ENCODE data around the gene BNC2.

The BNC2 gene

GRCh38 chr9:16429671-16430070 lies 440.8 kb downstream of the BNC2 start:
- TF ChIP-seq RAD21 (IDR thresholded peaks at IDR 0.05; ENCODE audit: low read depth) (no peak), EP300 (IDR thresholded peaks at IDR 0.05; ENCODE audit: borderline replicate concordance) (no peak), NFIC (IDR thresholded peaks at IDR 0.05) (no peak), MAX (IDR thresholded peaks at IDR 0.05) (no peak), REST (IDR thresholded peaks at IDR 0.05; ENCODE audit: low read depth) (no peak), TAF1 (IDR thresholded peaks at IDR 0.05; ENCODE audit: low read depth) (no peak), YY1 (IDR thresholded peaks at IDR 0.05; ENCODE audit: low read depth) (no peak), CEBPB (IDR thresholded peaks at IDR 0.05) (no peak), CREB1 (IDR thresholded peaks at IDR 0.05; ENCODE audit: low read depth) (no peak)

GRCh38 chr9:16427873-16428427 lies 442.5 kb downstream of the BNC2 start:
- TF ChIP-seq CREB1 (IDR thresholded peaks at IDR 0.05; ENCODE audit: low read depth) (no peak), TCF12 (IDR thresholded peaks at IDR 0.05; ENCODE audit: low read depth) (no peak), EGR1 (IDR thresholded peaks at IDR 0.05) (no peak)

GRCh38 chr9:16426716-16427115 lies 443.8 kb downstream of the BNC2 start:
- no peak for TF ChIP-seq RAD21 (IDR thresholded peaks at IDR 0.05; ENCODE audit: low read depth)
- no peak for TF ChIP-seq EP300 (IDR thresholded peaks at IDR 0.05; ENCODE audit: borderline replicate concordance)
- no peak for TF ChIP-seq NFIC (IDR thresholded peaks at IDR 0.05)
- TF ChIP-seq FOXM1 (IDR thresholded peaks at IDR 0.05; ENCODE audit: borderline replicate concordance, low read depth), result no peak
- no peak for TF ChIP-seq USF1 (IDR thresholded peaks at IDR 0.05)
- TF ChIP-seq CREB1 (IDR thresholded peaks at IDR 0.05; ENCODE audit: low read depth), result no peak
- TF ChIP-seq EGR1 (IDR thresholded peaks at IDR 0.05), result no peak
- no peak for TF ChIP-seq CEBPB (IDR thresholded peaks at IDR 0.05)
- TF ChIP-seq TCF12 (IDR thresholded peaks at IDR 0.05; ENCODE audit: low read depth), result no peak
- TF ChIP-seq REST (IDR thresholded peaks at IDR 0.05; ENCODE audit: low read depth), result no peak
- TF ChIP-seq MAX (IDR thresholded peaks at IDR 0.05), result no peak
- TF ChIP-seq ZBTB7A (IDR thresholded peaks at IDR 0.05; ENCODE audit: low read depth), result no peak
- no peak for TF ChIP-seq YY1 (IDR thresholded peaks at IDR 0.05; ENCODE audit: low read depth)
- TF ChIP-seq TAF1 (IDR thresholded peaks at IDR 0.05; ENCODE audit: low read depth), result no peak
- no peak for TF ChIP-seq TEAD4 (IDR thresholded peaks at IDR 0.05)

- TF ChIP-seq EGR1 (IDR thresholded peaks at IDR 0.05), result no peak
- peak; percentile 57; the same call in 1 of the 2 replicates for TF ChIP-seq TEAD4 (IDR thresholded peaks at IDR 0.05)
These were observed 444.8 kb downstream of the BNC2 start for GRCh38 chr9:16425562-16426231.

GRCh38 chr9:16422114-16422513 lies 448.4 kb downstream of the BNC2 start:
- no peak for TF ChIP-seq NFIC (IDR thresholded peaks at IDR 0.05)
- TF ChIP-seq CEBPB (IDR thresholded peaks at IDR 0.05), result no peak
- TF ChIP-seq USF1 (IDR thresholded peaks at IDR 0.05), result no peak
- no peak for TF ChIP-seq TEAD4 (IDR thresholded peaks at IDR 0.05)
- TF ChIP-seq REST (IDR thresholded peaks at IDR 0.05; ENCODE audit: low read depth), result no peak
- TF ChIP-seq EGR1 (IDR thresholded peaks at IDR 0.05), result no peak
- no peak for TF ChIP-seq MAX (IDR thresholded peaks at IDR 0.05)
- TF ChIP-seq TAF1 (IDR thresholded peaks at IDR 0.05; ENCODE audit: low read depth), result no peak
- TF ChIP-seq YY1 (IDR thresholded peaks at IDR 0.05; ENCODE audit: low read depth), result no peak
- TF ChIP-seq EP300 (IDR thresholded peaks at IDR 0.05; ENCODE audit: borderline replicate concordance), result no peak
- no peak for TF ChIP-seq TCF12 (IDR thresholded peaks at IDR 0.05; ENCODE audit: low read depth)

Data from Ishikawa (cell line).